Activated CD8-positive, alpha-beta memory T cell treated with anti-CD3 and anti-CD28 coated beads for 48 hours (primary cell): ENCODE results near the gene TK2.
"Not testable (repeated sequence)": the region's sequence is repeated elsewhere in the genome, so short reads cannot be mapped to it uniquely, and the experiment has no call there.

ENCODE experiments used
- DNase-seq, 3 experiments: peaks; one replicate each; pipeline ENCODE4 v3.0.0-alpha.2; 2020; ENCODE audit warnings: low read depth in 2 of 3, low spot score in 2 of 3

The TK2 gene

DNA sequence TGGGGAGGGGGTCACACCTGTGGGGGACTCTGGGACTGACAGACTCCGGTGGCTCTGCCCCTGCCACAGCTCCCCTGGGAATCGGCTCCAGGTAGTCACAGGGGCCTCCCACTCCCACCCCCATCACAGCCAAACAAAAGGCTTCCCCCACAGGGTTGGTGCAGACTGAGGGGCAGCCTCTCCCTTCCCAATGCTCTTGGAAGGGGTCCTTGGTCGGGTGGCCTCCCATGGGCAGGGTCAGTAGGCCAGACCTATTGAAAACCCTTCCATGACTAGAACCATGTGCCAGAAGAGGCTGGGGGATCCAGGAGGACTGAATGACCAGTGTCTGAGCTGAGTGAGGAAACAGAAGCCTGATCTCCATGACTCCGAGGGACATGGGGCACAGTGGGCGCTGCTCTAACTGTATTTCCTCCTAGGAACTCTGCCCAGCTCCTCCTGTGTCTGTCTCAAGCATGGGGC, 28.6 kb downstream of the TK2 start:
- DNase-seq: no peak

GRCh38 chr16:66520406-66521170, 29.3 kb downstream of the TK2 start:
- no peak for DNase-seq

DNA sequence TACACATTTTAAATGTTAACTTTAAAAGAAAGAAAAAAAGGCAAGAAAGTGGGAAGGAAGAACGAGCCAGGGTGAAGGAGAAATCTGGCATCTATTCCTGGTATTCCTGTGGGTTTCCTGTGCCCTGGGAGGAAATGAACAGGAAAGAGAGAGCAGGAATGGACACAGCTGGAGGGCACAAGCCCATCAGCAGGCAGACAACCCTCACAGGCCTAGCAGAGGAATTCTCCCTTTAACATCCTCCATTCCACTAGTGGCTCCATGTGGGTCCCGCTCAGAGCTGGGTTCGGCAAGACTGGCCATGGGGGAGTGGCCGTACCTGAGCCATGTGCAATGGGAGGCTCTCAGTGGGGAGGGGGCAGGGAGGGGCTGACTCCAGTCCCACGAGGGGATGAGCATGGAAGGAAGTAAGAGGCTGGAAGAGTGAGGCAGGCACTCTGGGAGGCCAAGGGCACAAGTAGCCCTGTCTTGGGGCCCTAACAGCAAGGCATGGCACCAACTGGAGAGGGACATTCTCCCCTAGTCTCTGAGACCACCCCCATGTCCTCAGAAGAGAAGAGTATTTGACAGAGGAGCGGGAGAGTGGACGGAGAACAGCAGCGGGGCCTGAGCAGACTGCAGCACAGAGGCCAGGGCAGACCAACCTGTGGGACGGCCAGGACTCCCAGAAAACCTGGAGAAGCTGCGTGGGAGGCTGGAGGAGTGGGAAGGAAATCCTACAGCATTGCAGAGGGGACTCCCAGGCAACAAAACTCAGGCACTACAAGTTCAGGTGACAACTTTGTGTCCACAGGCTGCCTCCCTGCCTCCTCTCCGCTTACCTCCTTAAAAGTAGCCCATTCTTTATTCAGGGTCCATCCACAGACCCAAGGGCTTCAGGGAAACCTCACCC, 30.2 kb downstream of the TK2 start:
- no peak for DNase-seq

- no peak for DNase-seq
Observed at GRCh38 chr16:66517586-66518263, 32.2 kb downstream of the TK2 start.

GRCh38 chr16:66516808-66517585, 32.9 kb downstream of the TK2 start:
- peak in 2 of 3 experiments; percentile 53 to 69 for DNase-seq

GRCh38 chr16:66516509-66516807, 33.5 kb downstream of the TK2 start:
- DNase-seq: no peak

- DNase-seq: no peak
Observed at GRCh38 chr16:66515596-66516508, 34.1 kb downstream of the TK2 start.

- not testable (repeated sequence) for DNase-seq
Observed at GRCh38 chr16:66514980-66515595, 34.8 kb downstream of the TK2 start.

GRCh38 chr16:66514391-66514790, 35.5 kb downstream of the TK2 start:
- DNase-seq: not testable (repeated sequence)

DNA sequence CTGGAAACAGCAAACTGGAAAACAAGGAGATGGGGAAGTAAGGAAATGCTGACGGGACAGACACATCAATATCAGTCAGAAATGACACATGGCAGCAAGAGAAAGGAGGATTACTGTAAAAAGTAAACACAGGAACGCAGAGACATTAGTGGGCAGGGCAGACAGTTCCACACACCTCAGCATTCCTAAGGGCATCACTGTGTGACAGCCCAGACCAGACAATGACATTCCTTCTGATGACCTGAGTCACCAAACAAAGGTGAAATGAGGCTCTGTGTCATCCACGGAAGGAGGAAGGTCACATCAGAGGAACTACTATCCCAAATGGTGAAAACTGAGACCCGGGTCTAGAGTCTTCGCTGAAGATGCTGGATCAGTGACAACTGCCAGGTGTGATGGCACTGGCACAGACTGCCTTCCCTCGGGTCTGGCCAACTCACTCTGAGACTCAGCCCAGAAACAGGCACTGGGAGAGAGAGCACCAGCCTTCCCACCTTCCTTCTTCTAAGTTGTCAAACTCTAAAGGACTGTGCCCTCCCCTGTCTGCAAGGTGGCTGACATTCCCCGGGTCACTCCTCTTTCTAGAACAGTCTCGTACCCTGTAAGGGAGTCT, 36.7 kb downstream of the TK2 start:
- no peak for DNase-seq

GRCh38 chr16:66512272-66513110, 37.4 kb downstream of the TK2 start:
- DNase-seq: no peak

DNA sequence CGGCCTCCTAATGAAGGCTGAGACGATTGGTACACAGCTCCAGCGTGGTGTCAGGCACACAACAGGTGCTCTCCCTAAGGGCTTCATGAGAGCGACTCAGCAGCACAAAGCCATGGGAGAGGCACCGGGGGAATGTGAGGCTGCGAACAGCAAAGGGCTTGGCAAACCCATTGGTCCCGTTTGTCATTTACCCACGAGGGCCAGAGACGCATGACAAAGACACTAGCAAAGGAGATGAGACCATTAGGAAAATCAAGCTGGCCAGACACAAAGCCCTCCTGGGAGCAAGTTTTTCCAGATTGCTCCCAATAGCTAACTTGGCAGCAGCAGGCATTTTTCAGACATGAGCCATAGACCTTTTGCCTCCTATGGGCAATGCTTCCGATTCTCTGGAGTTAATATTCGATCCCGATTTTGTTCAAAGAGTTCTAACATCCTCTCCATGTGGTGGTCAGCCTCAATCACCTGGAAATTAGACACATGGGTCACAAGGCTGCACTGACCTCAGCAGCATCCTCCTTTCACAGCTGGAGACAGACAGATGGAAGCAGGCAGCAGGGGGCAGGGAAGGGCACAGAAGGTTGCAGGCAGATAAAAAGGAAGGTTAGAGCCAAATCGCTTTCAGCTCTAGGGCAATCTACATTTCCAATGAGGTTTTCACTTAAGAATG, 38.2 kb downstream of the TK2 start:
- DNase-seq: no peak

- no peak for DNase-seq
Observed at GRCh38 chr16:66510711-66511601, 39.0 kb downstream of the TK2 start.

DNA sequence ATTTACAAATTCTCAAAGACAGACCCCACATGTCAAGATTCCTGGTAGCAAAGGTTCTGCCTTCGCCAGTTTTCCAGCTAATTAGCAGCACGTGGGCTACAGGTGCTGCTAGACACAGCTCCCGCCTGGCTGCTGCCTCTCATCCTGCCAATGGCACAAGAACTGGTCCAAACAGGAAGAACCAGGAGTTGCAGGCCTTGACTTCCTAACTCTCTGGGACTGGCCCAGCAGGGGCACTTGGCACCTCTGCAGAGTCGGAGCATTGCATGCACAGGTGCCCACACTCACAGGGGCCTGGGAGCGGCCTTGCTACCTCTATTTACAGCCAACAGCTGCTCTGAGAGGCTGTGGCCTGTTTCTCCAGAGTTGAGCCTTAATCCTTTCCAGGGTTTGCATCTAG, 39.6 kb downstream of the TK2 start:
- DNase-seq: no peak

DNA sequence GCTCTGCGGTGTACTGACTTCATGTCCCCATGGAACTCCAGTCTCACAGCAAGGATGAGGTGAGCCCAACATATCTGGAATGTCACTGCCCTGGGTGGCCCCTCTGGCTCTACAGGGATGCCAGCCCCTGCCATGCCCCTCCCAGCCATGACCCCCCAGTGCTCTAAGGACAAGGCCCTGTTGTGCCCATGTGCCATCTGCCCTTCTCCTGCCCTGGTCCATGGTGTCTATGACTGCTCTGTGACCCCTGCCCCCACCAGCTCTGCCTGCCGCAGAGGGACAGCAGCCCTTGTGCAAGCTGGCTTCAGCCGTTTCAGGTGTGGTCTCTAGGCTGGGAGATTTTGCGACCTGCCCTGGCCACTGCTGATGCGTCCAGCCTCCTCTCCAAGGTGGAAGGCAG, 40.3 kb downstream of the TK2 start:
- no peak for DNase-seq

DNA sequence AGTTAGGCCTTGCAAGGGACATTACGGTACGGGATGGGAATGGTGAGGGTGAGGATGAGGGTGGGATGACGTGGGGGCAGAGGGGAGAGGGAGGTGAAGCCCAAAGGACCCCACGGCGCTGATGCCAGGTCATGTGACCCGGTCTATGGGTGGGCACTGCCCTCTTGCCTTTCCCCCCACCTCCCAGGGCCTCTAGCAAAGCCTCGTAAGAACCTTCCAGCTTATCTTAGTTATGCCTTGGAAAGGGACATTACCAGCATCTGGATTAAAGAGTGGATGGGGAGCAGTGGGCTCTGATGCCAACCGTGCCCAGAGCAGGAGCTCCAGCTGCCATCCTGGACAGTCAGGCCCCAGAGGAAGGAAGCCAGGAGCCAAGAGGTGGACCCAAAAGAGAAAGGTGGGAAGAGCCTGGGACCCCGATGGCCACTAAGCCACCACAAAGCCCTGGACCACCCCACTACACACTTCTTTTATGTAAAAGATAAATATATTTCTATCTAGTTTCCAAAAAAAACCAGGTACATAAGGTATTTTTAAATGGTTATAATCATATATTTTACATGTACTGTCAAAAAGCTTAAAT, 40.9 kb downstream of the TK2 start:
- no peak for DNase-seq
